Measurements from ENCODE around the gene ADAM15. TPM values are rescaled to one million over a fixed set of nuclear protein-coding genes. Genes with fewer than 3 reads are reported as not detected.

ADAM15 gene
- total RNA-seq, 1 donor from 2014 or later = 68.3 TPM

- Mint-ChIP-seq H3K4me3 (ENCODE audit: unreplicated experiment) (no peak overlapping the region), H3K27me3 (ENCODE audit: low read depth, unreplicated experiment) (peaks cover 13% of the 10 kb centered on the region), H3K27ac (ENCODE audit: unreplicated experiment) (no peak overlapping the region), H3K9me3 (ENCODE audit: unreplicated experiment) (no peaks in the 10 kb centered on the region), H3K4me1 (ENCODE audit: low read depth, unreplicated experiment) (peaks cover 7% of the 10 kb centered on the region), H3K36me3 (ENCODE audit: low read depth, unreplicated experiment) (no peaks in the 10 kb centered on the region)
- Histone ChIP-seq H3K27ac (ENCODE audit: low read depth, low read length) (no peak overlapping the region), H3K4me3 (ENCODE audit: insufficient read depth, low read depth, low read length) (no peak overlapping the region), H3K79me2 (ENCODE audit: insufficient read depth, low read length) (no peaks in the 10 kb centered on the region), H3K9ac (ENCODE audit: low read length) (no peak overlapping the region), H4K20me1 (ENCODE audit: insufficient read depth, low read length) (no peaks in the 10 kb centered on the region), H3K9me3 (ENCODE audit: insufficient read depth, low read depth, low read length) (no peaks in the 10 kb centered on the region), H3K4me2 (ENCODE audit: low read length) (no peak overlapping the region), H3K27me3 (ENCODE audit: insufficient read depth, low read length) (no peaks in the 10 kb centered on the region), H3K36me3 (ENCODE audit: insufficient read depth, low read length) (no peaks in the 10 kb centered on the region), H3K4me1 (ENCODE audit: insufficient read depth, low read length) (no peaks in the 10 kb centered on the region), H2AFZ (ENCODE audit: low read depth, low read length) (no peak overlapping the region)
- DNase-seq (ENCODE audit: low read depth) (no peak), FAIRE-seq (no peak)
- TF ChIP-seq EZH2 (IDR thresholded peaks at IDR 0.05; ENCODE audit: insufficient read depth, low read length) (no peak), CTCF (IDR thresholded peaks at IDR 0.05; ENCODE audit: insufficient read depth, low read depth, low read length) (no peak)
Observed at GRCh38 chr1:155026154-155026553, 25.0 kb upstream of the ADAM15 start.

- no peak overlapping the region for H3K27ac ChIP-seq (ENCODE audit: low read depth, low read length)
- H3K4me2 ChIP-seq (ENCODE audit: low read length) = no peak overlapping the region
- H3K27me3 Mint-ChIP-seq (ENCODE audit: low read depth, unreplicated experiment) = peaks cover 13% of the 10 kb centered on the region
- no peak for FAIRE-seq
- no peaks in the 10 kb centered on the region for H4K20me1 ChIP-seq (ENCODE audit: insufficient read depth, low read length)
- H3K36me3 Mint-ChIP-seq (ENCODE audit: low read depth, unreplicated experiment) = no peaks in the 10 kb centered on the region
- no peaks in the 10 kb centered on the region for H3K9me3 ChIP-seq (ENCODE audit: insufficient read depth, low read depth, low read length)
- no peak for DNase-seq (ENCODE audit: low read depth)
- no peak overlapping the region for H3K27ac Mint-ChIP-seq (ENCODE audit: unreplicated experiment)
- no peaks in the 10 kb centered on the region for H3K79me2 ChIP-seq (ENCODE audit: insufficient read depth, low read length)
- no peaks in the 10 kb centered on the region for H3K36me3 ChIP-seq (ENCODE audit: insufficient read depth, low read length)
- H3K9me3 Mint-ChIP-seq (ENCODE audit: unreplicated experiment) = no peaks in the 10 kb centered on the region
- peaks cover 7% of the 10 kb centered on the region for H3K4me1 Mint-ChIP-seq (ENCODE audit: low read depth, unreplicated experiment)
- H3K27me3 ChIP-seq (ENCODE audit: insufficient read depth, low read length) = no peaks in the 10 kb centered on the region
- H3K9ac ChIP-seq (ENCODE audit: low read length) = no peak overlapping the region
- H3K4me1 ChIP-seq (ENCODE audit: insufficient read depth, low read length) = no peaks in the 10 kb centered on the region
- TF ChIP-seq CTCF (IDR thresholded peaks at IDR 0.05; ENCODE audit: insufficient read depth, low read depth, low read length) (no peak), EZH2 (IDR thresholded peaks at IDR 0.05; ENCODE audit: insufficient read depth, low read length) (no peak)
- H3K4me3 Mint-ChIP-seq (ENCODE audit: unreplicated experiment) = no peak overlapping the region
- H3K4me3 ChIP-seq (ENCODE audit: insufficient read depth, low read depth, low read length) = no peak overlapping the region
- no peak overlapping the region for H2AFZ ChIP-seq (ENCODE audit: low read depth, low read length)
Observed at GRCh38 chr1:155026588-155026987, 24.5 kb upstream of the ADAM15 start.

- Histone ChIP-seq H4K20me1 (ENCODE audit: insufficient read depth, low read length) (no peaks in the 10 kb centered on the region), H3K4me1 (ENCODE audit: insufficient read depth, low read length) (no peaks in the 10 kb centered on the region), H3K9ac (ENCODE audit: low read length) (no peak overlapping the region), H3K27me3 (ENCODE audit: insufficient read depth, low read length) (no peaks in the 10 kb centered on the region), H3K36me3 (ENCODE audit: insufficient read depth, low read length) (no peaks in the 10 kb centered on the region), H3K9me3 (ENCODE audit: insufficient read depth, low read depth, low read length) (no peaks in the 10 kb centered on the region), H2AFZ (ENCODE audit: low read depth, low read length) (no peak overlapping the region), H3K27ac (ENCODE audit: low read depth, low read length) (no peak overlapping the region), H3K4me3 (ENCODE audit: insufficient read depth, low read depth, low read length) (no peak overlapping the region), H3K79me2 (ENCODE audit: insufficient read depth, low read length) (no peaks in the 10 kb centered on the region), H3K4me2 (ENCODE audit: low read length) (no peak overlapping the region)
- no peak for DNase-seq (ENCODE audit: low read depth)
- no peaks in the 10 kb centered on the region for H3K9me3 Mint-ChIP-seq (ENCODE audit: unreplicated experiment)
- H3K27ac Mint-ChIP-seq (ENCODE audit: unreplicated experiment) = no peak overlapping the region
- H3K4me1 Mint-ChIP-seq (ENCODE audit: low read depth, unreplicated experiment) = no peaks in the 10 kb centered on the region
- H3K27me3 Mint-ChIP-seq (ENCODE audit: low read depth, unreplicated experiment) = peaks cover 25% of the 10 kb centered on the region
- H3K4me3 Mint-ChIP-seq (ENCODE audit: unreplicated experiment) = no peak overlapping the region
- FAIRE-seq = no peak
- peaks cover 5% of the 10 kb centered on the region for H3K36me3 Mint-ChIP-seq (ENCODE audit: low read depth, unreplicated experiment)
- TF ChIP-seq EZH2 (IDR thresholded peaks at IDR 0.05; ENCODE audit: insufficient read depth, low read length) = no peak
- no peak for TF ChIP-seq CTCF (IDR thresholded peaks at IDR 0.05; ENCODE audit: insufficient read depth, low read depth, low read length)
Observed at GRCh38 chr1:155029513-155030242, 21.4 kb upstream of the ADAM15 start.

All from astrocyte (in vitro differentiated cells and primary cell).